ENCODE data around the gene CLEC4A.
"Not testable (repeated sequence)": the region's sequence is repeated elsewhere in the genome, so short reads cannot be mapped to it uniquely, and the experiment has no call there.

CLEC4A gene

GRCh38 chr12:8123124-8123912 is at the start of gene CLEC4A:
Gene CLEC4A, plus strand, starts transcription at chr12:8123617. Its CDS starts 262 bp downstream, at chr12:8123879.
- no peak for DNase-seq

DNA sequence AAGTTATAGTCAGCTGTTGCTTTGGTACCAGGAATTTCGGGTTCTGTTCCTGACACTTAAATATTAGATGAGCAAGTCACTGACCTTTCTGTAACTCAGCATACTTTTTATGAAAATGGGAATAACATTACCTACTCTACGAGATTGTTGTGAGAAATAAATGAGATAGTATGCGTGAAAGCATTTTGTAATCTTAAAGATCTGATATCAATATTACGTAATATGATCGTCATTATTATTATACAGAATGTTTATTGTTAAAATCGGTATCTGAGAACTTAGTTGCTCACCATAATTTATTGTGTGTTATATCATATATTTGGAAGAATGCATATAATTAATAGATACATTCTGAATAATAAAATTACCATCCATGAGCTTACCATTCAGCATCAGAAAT is 47.5 kb upstream of the CLEC4A start:
- DNase-seq = no peak

DNA sequence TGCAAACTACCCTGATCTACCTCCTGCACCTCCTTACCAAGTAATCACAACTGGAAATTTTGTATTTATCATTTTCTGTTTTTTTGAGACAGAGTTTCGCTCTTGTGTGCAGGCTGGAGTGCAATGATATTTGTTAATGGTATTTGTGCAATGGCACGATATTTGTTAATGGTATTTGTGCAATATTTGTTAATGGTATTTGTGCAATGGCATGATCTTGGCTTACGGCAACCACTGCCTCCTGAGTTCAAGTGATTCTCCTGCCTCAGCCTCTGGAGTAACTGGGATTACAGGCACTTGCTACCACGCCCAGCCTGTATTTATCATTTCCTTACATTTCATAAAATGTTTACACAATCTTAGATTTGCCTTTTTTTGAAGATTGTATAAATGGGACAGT is 47.1 kb upstream of the CLEC4A start:
- DNase-seq = no peak

DNA sequence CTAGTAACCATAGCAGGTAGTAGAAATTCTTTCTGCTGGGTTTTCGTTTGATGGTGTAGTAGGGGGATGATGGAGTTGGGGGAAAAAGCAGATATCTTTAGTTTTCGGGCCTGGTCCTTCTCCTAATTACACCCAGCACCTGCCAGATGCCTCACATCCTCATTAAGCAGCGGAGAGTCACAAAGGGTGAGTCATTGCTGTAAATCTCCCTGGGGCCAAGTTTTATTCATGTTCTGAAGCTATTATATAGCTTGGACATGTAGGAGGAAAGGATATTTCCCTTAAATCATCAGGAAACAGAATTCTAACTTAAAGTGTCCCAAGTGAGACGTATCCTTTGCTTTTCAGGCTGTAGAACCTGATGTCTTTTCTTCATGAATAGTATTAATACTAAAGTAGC is 46.2 kb upstream of the CLEC4A start:
- no peak for DNase-seq

GRCh38 chr12:8078398-8078797 is 45.0 kb upstream of the CLEC4A start:
- no peak for DNase-seq

- no peak for DNase-seq
Observed at GRCh38 chr12:8078916-8079315, 44.5 kb upstream of the CLEC4A start.

- DNase-seq = no peak
Observed at GRCh38 chr12:8080120-8080519, 43.3 kb upstream of the CLEC4A start.

DNA sequence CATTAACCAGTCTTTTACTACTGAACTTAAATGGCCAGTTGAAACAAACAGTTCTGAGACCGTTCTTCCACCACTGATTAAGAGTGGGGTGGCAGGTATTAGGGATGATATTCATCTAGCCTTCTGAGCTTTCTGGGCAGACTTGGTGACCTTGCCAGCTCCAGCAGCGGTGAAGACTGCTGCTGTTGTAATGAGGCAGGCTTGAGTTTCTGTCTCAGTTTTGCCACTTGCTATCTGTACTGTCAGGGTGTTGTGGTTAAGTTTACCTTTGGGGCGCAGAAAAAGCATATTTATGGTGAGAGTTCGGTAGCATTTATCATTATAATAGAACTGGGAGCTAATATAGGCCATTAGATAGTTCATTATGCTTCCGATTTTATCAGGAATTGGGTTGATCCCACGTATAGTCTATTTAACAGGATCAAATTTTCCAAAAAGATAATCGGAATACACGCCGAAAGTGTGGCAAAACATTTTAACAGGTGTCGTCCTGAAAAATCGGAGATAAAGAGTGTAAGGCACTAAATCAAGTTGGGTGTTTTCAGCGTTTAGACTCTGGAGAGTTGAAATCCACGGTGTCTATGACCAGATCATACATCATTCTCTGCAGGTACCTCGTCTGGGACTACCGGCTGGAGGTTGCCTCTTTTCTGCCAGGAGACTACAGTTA is 42.0 kb upstream of the CLEC4A start:
- peak; percentile 10 for DNase-seq

GRCh38 chr12:8082808-8083100 is 40.7 kb upstream of the CLEC4A start:
- no peak for DNase-seq

- DNase-seq = not testable (repeated sequence)
Observed at GRCh38 chr12:8084351-8084750, 39.1 kb upstream of the CLEC4A start.

- DNase-seq = no peak
Observed at GRCh38 chr12:8087666-8088065, 35.8 kb upstream of the CLEC4A start.

DNA sequence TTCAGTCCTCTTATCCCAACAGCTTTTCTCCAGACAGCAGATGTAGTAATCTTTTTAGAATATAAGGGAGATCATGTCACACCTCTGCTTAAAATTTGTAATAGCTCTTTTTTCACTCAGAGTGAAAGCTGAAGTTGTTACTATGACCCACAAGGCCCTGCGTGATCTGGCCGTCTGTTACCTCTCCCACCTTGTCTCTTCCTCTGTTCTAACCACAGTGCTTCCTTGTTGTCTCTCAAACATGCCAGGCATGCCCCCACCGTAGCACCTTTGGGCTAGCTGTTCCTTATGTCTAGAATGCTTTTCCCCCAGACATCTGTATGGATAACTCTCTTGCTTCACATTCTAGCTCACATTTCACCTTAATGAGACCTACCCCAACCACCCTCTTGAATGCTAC is 34.8 kb upstream of the CLEC4A start:
- DNase-seq = no peak

DNA sequence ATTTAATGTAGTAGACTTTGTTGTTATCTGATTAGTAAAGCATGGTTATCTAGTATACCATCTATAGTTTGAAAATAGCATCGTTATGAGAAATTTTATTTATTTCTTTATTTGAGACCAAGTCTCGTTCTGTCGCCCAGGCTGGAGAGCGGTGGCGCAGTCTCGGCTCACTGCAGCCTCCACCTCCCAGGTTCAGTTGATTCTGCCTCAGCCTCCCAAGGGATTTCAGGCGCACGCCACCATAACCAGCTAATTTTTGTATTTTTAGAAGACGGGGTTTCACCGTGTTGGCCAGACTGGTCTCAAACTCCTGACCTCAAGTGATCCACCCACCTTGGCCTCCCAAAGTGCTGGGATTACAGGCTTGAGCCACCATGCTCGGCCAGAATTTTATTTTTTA is 34.1 kb upstream of the CLEC4A start:
- DNase-seq = not testable (repeated sequence)

DNA sequence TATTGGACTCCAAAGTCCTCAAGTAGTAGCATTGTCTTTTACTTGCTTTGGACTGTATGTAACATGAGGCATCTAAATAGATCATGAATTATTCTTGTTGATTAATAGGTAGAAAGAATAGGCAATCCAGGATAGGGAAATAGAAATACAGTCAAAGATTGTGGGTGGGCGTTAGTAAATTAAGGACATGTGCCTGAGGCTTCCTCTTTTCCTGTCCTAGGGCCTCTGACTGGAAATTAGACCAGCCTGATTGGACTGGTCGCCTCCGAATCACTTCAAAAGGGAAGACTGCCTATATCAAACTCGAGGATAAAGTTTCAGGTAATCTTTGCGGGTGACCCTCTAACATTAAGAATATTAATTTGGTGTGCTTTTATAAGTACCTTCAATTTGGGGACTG is 33.7 kb upstream of the CLEC4A start:
- DNase-seq = no peak

DNA sequence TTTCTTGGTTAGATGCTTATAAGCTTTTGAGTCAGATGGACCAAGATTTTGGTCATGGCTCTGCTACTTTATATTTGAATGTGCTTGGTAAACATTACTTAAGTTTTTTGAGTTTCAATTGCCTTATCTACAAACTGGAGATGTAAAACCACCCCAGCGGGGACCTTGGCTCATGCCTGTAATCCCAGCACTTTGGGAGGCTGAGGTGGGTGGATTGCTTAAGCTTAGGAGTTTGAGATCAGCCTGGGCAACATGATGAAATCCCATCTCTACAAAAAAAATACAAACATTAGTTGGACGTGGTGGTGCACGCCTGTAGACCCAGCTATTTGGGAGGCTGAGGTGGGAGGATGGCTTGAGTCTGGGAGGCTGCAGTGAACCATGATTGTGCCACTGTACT is 30.1 kb upstream of the CLEC4A start:
- DNase-seq = no peak

DNA sequence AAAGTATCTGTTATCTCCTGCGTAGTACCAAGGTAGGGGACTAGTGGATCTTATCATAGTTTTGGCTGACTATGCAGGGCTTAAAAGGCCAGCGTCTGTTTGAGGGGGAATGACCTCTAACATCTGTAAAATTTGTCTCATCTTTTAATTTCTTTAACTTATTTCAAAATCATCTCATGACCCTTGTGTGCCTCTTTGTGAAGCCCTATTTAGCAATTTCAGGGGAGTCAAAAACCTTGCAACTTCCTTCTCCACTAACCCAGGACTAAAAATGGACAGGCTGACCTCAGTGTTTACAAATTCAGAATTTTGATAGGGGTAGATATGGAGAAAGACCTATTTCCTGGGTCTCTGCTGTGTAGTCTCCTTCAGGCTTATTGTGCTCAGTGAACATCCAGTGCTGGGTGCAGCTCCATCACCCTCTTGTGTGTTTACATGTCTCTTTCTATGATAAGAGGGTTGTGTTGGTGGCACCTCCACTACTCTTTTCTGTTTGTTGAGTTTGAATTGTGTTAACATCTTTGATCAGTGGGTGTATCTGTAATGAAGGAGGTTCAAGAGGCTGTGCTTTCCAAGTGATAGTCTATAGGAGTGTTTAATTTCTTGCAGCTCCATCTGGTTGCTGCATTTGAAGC is 27.0 kb upstream of the CLEC4A start:
- DNase-seq = no peak

GRCh38 chr12:8099235-8099634 is 24.2 kb upstream of the CLEC4A start:
- DNase-seq = no peak

GRCh38 chr12:8108808-8109398 is 14.5 kb upstream of the CLEC4A start:
- DNase-seq = peak; percentile 67

GRCh38 chr12:8113117-8113516 is 10.3 kb upstream of the CLEC4A start:
- not testable (repeated sequence) for DNase-seq

- DNase-seq = no peak
Observed at GRCh38 chr12:8120072-8120713, 3.2 kb upstream of the CLEC4A start.

DNA sequence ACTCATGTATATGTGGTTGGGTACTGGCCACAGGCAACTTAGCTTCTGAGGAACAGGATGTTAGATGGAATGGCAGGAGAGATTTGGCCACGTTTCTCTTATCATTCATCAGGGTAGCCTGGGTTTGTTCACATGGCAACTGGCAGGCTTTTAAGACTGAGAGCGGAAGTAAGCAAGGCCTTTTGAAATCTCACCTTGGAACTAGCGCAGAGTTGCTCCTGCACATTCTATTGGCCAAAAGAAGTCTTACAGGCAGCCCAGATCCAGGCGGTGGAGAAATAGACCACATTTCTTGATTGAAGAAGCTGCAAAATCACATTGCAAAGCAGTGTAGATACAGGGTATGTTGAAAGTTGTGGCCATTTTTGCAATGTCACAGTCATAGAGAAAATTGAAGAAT is 3.7 kb downstream of the CLEC4A start:
- DNase-seq = no peak

GRCh38 chr12:8133636-8134397 is 10.4 kb downstream of the CLEC4A start:
- DNase-seq = not testable (repeated sequence)
